Duodenal mucosa (tissue), 2 donors: ENCODE data around the gene CALR3.

Experiments
- H3K27ac ChIP-seq: one replicate; pipeline ENCODE4 v1.7.0; 2013; ENCODE audit warnings: low read depth, low read length
- H3K27me3 ChIP-seq, 2 donors: one replicate each; pipeline ENCODE4 v1.7.0; 2013; ENCODE audit warnings: low read length in 2 of 2, control low read depth in 1 of 2; ENCODE audit not compliant: insufficient read depth in 2 of 2, control insufficient read depth in 1 of 2
- H3K36me3 ChIP-seq, 2 donors: one replicate each; pipeline ENCODE4 v1.7.0; 2013; ENCODE audit warnings: low read length in 2 of 2, control low read depth in 1 of 2; ENCODE audit not compliant: insufficient read depth in 2 of 2, control insufficient read depth in 1 of 2
- H3K4me1 ChIP-seq, 2 donors: one replicate each; pipeline ENCODE4 v1.7.0; 2013; ENCODE audit warnings: low read length in 2 of 2, control low read depth in 1 of 2; ENCODE audit not compliant: insufficient read depth in 2 of 2, control insufficient read depth in 1 of 2
- H3K4me3 ChIP-seq, 2 donors: one replicate each; pipeline ENCODE4 v1.7.0; 2013; ENCODE audit warnings: low read length in 2 of 2, low read depth in 1 of 2
- H3K9ac ChIP-seq, 2 donors: one replicate each; pipeline ENCODE4 v1.7.0; 2013; ENCODE audit warnings: low read length in 2 of 2, low read depth in 1 of 2
- H3K9me3 ChIP-seq, 2 donors: one replicate each; pipeline ENCODE4 v1.7.0; 2013; ENCODE audit warnings: low read length in 2 of 2, control low read depth in 1 of 2; ENCODE audit not compliant: control insufficient read depth in 1 of 2

CALR3 gene

GRCh38 chr19:16535381-16535780 is 39.4 kb upstream of the CALR3 start:
- peaks cover 39 to 78% of the 10 kb centered on the region in 2 donors for H3K36me3 ChIP-seq
- H3K9me3 ChIP-seq, result no peaks in the 10 kb centered on the region

DNA sequence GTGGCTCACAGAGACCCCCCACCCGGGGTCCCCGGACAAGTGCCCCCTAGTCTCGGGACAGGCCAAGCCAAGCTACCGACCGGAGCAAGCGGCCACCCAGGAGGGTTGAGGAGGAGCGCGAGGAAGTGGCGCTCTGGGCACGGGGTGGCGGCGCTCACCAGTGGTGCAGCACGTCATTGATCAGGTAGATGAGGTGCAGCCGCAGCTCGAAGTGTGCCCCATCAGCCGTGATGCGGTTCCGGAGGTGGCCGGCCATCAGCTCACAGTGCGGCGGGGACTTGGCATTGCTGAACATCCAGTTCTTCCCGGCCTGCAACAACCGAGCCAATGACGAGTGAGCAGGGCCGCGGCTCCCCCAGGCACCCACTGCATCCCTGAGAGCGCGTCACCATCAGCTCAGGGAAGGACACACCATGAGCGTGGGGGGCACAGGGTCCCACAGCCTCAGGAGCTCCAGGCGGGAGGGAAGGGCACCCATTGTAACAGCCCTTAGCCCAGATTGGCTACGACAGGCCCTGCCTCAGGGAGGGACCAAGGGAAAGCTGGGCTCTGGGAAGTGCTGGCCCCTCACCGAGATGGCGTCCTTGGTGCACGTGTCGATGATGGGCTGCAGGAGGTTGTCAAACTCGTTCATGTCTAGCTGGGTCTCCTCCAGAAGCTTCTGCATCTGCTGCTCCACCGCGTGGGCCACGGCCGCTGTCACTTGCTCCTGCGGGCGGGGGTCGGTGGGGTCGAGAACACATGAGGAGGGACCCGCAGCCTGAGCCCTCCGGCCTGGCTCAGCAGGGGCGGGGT is 36.7 kb upstream of the CALR3 start:
- H3K4me3 ChIP-seq, result no peak overlapping the region
- no peaks in the 10 kb centered on the region for H3K4me1 ChIP-seq
- H3K9ac ChIP-seq, result no peak overlapping the region
- H3K27ac ChIP-seq, result no peak overlapping the region
- H3K9me3 ChIP-seq, result no peaks in the 10 kb centered on the region
- H3K36me3 ChIP-seq, result peaks cover 53 to 92% of the 10 kb centered on the region in 2 donors
- H3K27me3 ChIP-seq, result no peaks in the 10 kb centered on the region

More at GRCh38 chr19:16535381-16535780, 39.4 kb upstream of the CALR3 start:
- Histone ChIP-seq H3K4me3 (no peak overlapping the region), H3K27ac (no peak overlapping the region), H3K9ac (no peak overlapping the region), H3K27me3 (no peaks in the 10 kb centered on the region), H3K4me1 (peaks cover 0 to 2% of the 10 kb centered on the region in 2 donors)

DNA sequence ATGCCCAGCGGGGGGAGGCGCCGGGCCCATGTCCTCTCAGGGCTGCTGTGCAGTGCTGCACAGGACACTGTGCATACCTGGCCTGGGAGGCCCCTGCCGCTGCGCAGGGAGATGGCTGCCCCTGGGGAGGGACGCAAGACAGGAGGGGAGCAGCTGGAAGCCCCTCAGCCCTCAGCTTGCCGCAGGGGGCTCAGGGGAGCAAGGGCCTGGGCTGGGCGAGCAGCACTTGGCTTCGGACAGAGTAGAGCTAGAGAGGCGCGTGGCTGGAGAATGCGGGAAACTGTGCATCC is 35.4 kb upstream of the CALR3 start:
- H3K9me3 ChIP-seq, result no peaks in the 10 kb centered on the region
- no peak overlapping the region for H3K9ac ChIP-seq
- no peaks in the 10 kb centered on the region for H3K27me3 ChIP-seq
- peaks cover 56 to 91% of the 10 kb centered on the region in 2 donors for H3K36me3 ChIP-seq
- no peak overlapping the region for H3K4me3 ChIP-seq
- H3K27ac ChIP-seq, result no peak overlapping the region
- H3K4me1 ChIP-seq, result no peaks in the 10 kb centered on the region

GRCh38 chr19:16530540-16531379 is 34.8 kb upstream of the CALR3 start:
- H3K27me3 ChIP-seq, result no peaks in the 10 kb centered on the region
- H3K9me3 ChIP-seq, result no peaks in the 10 kb centered on the region
- H3K27ac ChIP-seq, result no peak overlapping the region
- H3K4me3 ChIP-seq, result no peak overlapping the region
- H3K36me3 ChIP-seq, result peaks cover 60 to 91% of the 10 kb centered on the region in 2 donors
- no peak overlapping the region for H3K9ac ChIP-seq
- no peaks in the 10 kb centered on the region for H3K4me1 ChIP-seq

DNA sequence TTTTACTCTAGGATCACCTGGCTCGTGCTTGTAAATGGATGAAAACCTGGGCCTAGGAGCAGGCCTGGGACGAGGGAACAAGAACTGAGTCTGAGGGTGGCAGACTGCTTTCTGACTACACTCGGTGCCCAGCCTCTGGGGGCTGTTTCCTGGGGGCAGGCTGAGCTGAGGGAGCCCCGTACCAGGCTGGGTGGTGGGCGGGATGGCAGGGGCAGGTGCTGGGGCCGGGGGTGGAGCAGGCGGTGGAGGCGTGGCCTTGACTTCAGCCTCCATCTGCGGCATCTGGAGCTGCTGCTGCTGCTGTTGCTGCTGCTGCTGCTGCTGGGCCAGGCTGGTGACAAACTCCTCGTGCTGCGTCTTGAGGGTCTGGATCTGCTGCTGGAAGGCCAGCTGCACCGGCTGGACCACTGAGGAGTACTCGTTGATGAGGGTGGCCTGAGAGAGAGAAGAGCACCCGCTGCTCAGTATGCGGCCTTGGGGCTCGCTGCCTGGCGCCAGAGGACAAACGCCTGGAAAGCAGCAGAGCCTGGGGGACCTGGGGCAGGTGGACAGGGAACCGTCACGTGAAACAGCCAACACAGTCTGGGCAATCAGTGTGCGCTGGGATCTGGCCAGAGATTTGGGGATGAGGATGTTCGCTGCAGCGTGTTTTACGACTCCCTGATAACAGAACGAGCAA is 33.6 kb upstream of the CALR3 start:
- H3K4me1 ChIP-seq, result no peaks in the 10 kb centered on the region
- no peaks in the 10 kb centered on the region for H3K9me3 ChIP-seq
- peaks cover 66 to 91% of the 10 kb centered on the region in 2 donors for H3K36me3 ChIP-seq
- no peak overlapping the region for H3K4me3 ChIP-seq
- no peaks in the 10 kb centered on the region for H3K27me3 ChIP-seq
- H3K9ac ChIP-seq, result no peak overlapping the region
- no peak overlapping the region for H3K27ac ChIP-seq

- H3K27ac ChIP-seq, result no peak overlapping the region
- H3K4me1 ChIP-seq, result no peaks in the 10 kb centered on the region
- H3K36me3 ChIP-seq, result peaks cover 68 to 87% of the 10 kb centered on the region in 2 donors
- H3K9ac ChIP-seq, result no peak overlapping the region
- H3K9me3 ChIP-seq, result no peaks in the 10 kb centered on the region
- no peaks in the 10 kb centered on the region for H3K27me3 ChIP-seq
- no peak overlapping the region for H3K4me3 ChIP-seq
These were observed 32.1 kb upstream of the CALR3 start for GRCh38 chr19:16527971-16528521.

GRCh38 chr19:16527334-16527935 is 31.5 kb upstream of the CALR3 start:
- Histone ChIP-seq H3K36me3 (peaks cover 63 to 87% of the 10 kb centered on the region in 2 donors), H3K4me1 (no peaks in the 10 kb centered on the region), H3K27ac (no peak overlapping the region)

DNA sequence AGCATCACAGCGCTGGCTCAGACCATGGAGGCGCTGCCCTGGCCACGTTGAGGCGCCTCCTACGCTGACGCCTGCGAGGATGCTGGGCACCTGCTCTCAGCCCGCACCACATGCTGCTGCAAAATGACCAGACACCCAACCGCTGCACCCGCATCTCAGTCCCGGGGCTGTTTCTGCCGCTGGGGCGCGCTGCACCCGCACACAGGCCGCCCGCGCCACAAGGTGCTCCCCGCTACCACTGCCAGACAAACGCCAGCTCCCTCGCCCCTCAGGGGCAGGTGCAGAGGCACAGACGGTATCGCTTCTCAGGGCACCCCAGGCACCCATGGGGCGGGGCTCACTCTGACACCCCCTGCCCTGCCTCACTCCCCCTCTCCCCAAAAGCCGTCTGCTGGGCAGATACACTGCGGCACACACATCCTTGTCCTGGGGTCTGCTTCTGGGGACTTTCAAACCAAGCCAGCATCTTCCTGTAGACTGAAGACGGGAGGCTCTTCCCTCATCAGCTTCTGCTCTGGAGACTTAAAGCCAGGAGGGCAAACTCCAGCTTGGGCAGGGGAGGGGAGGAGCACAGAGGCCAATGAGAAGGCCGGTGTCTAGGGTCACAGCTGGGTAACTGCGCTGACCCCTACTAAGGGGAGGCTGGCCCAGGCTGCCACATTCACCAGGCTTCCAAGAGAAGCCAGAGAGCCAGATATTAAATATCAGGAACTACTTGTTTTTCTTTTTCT is 29.9 kb upstream of the CALR3 start:
- Histone ChIP-seq H3K4me1 (no peaks in the 10 kb centered on the region), H3K9ac (no peak overlapping the region), H3K27me3 (no peaks in the 10 kb centered on the region), H3K4me3 (no peak overlapping the region), H3K9me3 (no peaks in the 10 kb centered on the region), H3K36me3 (peaks cover 54 to 83% of the 10 kb centered on the region in 2 donors), H3K27ac (no peak overlapping the region)

More at GRCh38 chr19:16527334-16527935, 31.5 kb upstream of the CALR3 start:
- H3K27me3 ChIP-seq, result no peaks in the 10 kb centered on the region
- no peaks in the 10 kb centered on the region for H3K9me3 ChIP-seq
- no peak overlapping the region for H3K9ac ChIP-seq
- no peak overlapping the region for H3K4me3 ChIP-seq

DNA sequence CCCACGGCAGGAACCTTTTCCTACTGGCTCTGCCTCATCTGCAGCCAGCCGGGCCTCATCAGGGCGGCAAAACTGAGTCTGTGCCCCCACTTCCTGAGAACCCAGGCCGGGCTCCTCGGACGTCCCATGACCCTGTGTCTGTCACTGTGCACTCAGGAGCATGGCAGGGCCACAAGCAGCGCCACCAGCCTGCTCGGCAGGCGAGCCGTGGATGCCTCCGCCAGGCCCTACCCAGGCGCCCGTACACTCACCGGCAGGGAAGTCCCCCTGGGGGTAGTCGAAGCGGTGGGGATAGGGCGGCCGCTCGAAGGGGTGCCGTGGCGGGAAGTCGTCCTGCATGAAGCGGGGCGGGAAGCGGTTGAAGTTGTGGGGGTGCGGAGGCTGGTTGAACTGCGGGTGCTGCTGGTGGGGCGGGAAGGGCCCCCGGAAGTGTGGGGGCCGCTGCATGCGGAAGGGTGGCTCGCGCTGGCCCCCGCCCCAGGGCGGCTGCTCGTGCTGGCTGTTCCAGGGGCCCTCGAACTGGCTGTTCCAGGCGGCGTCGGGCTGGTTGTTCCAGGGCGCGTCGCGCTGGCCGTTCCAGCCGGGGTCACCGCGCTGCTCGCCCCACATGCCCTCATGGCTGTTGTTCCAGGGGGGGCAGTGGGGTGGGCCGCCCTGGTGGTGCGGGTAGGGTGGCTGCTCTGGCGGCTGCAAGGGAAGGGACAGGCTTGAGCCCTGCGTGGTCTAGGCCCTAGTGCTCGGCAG is 29.2 kb upstream of the CALR3 start:
- Histone ChIP-seq H3K9ac (no peak overlapping the region), H3K4me1 (no peaks in the 10 kb centered on the region), H3K9me3 (no peaks in the 10 kb centered on the region), H3K4me3 (no peak overlapping the region), H3K27me3 (no peaks in the 10 kb centered on the region), H3K36me3 (peaks cover 52 to 83% of the 10 kb centered on the region in 2 donors), H3K27ac (no peak overlapping the region)
